Endodermal cell (in vitro differentiated cells): ENCODE results near the gene DNAJC3. TPM values are rescaled to one million over a fixed set of nuclear protein-coding genes. Genes with fewer than 3 reads are reported as not detected.

ENCODE experiments used
- DNase-seq: peaks from one replicate; pipeline ENCODE4 v3.0.0-alpha.2; 2017
- H3K27ac ChIP-seq: 2 replicates; pipeline ENCODE4 v1.5.1; 2013; ENCODE audit warnings: mild to moderate bottlenecking, low read depth, low read length, moderate library complexity
- H3K27me3 ChIP-seq: 2 replicates; pipeline ENCODE4 v1.6.1; 2013; ENCODE audit warnings: mild to moderate bottlenecking, low read length, moderate library complexity; ENCODE audit not compliant: insufficient read depth, control insufficient read depth, poor library complexity, severe bottlenecking
- H3K36me3 ChIP-seq: 2 replicates; pipeline ENCODE4 v1.7.0; 2013; ENCODE audit warnings: mild to moderate bottlenecking, low read length, moderate library complexity; ENCODE audit not compliant: control insufficient read depth, insufficient read depth
- H3K4me1 ChIP-seq: one replicate; pipeline ENCODE4 v1.7.0; 2013; ENCODE audit warnings: low read length; ENCODE audit not compliant: control insufficient read depth, insufficient read depth
- H3K4me3 ChIP-seq: 2 replicates; pipeline ENCODE4 v1.5.1; 2013; ENCODE audit warnings: mild to moderate bottlenecking, low read length, moderate library complexity
- H3K9ac ChIP-seq: 2 replicates; pipeline ENCODE4 v1.6.1; 2013; ENCODE audit warnings: mild to moderate bottlenecking, low read length, moderate library complexity; ENCODE audit not compliant: poor library complexity, severe bottlenecking; ENCODE audit errors: extremely low read depth
- H3K9me3 ChIP-seq: 2 replicates; pipeline ENCODE4 v1.6.1; 2013; ENCODE audit warnings: mild to moderate bottlenecking, low read length, moderate library complexity; ENCODE audit not compliant: control insufficient read depth
- H3K27ac Mint-ChIP-seq: 2 replicates; pipeline ENCODE4 v1.8.0; 2020; ENCODE audit warnings: mixed read lengths
- H3K27me3 Mint-ChIP-seq: 2 replicates; pipeline ENCODE4 v1.8.0; 2021; ENCODE audit warnings: mild to moderate bottlenecking, mixed read lengths; ENCODE audit not compliant: insufficient read depth
- H3K36me3 Mint-ChIP-seq: 2 replicates; pipeline ENCODE4 v1.8.0; 2020; ENCODE audit warnings: low read depth, mixed read lengths
- H3K4me1 Mint-ChIP-seq: 2 replicates; pipeline ENCODE4 v1.8.0; 2020; ENCODE audit warnings: mixed read lengths
- H3K4me3 Mint-ChIP-seq: 2 replicates; pipeline ENCODE4 v1.8.0; 2020; ENCODE audit warnings: mild to moderate bottlenecking, moderate library complexity, mixed read lengths
- H3K9me3 Mint-ChIP-seq: 2 replicates; pipeline ENCODE4 v1.8.0; 2020; ENCODE audit warnings: mild to moderate bottlenecking, mixed read lengths
- WGBS, 2 experiments: methylation state at CpG; one replicate each; pipeline versions ENCODE4 v1.1.5 to v1.1.7; 2013; ENCODE audit warnings: missing lambda C conversion rate in 2 of 2, mixed read lengths in 1 of 2; ENCODE audit not compliant: insufficient coverage in 1 of 2, insufficient read length in 1 of 2; 5-methylcytosine and 5-hydroxymethylcytosine counted together
- total RNA-seq, 2 donors: library from RNA; stranded (reverse); fragmentation: NEBNext Ultra II Directional in 1 of 2; extraction: Animal tissue kit (Norgen Biotek cat#: 25700) in 1 of 2; gene quantifications; 2 replicates in 1 of 2; 3 replicates in 1 of 2; pipeline ENCODE4 v1.2.1, GENCODE V29; 2021
- TF ChIP-seq, protein P1 (sequence below): fragments of 200-600 bp; sonication (generic); conservative IDR thresholded peaks from 2 replicates; pipeline ENCODE4 v1.5.0; 2021; ENCODE audit warnings: antibody characterized with exemption, mild to moderate bottlenecking

Gene DNAJC3
- total RNA-seq, 2 donors from 2014 or later, result 20.6 to 31.5 TPM

DNA sequence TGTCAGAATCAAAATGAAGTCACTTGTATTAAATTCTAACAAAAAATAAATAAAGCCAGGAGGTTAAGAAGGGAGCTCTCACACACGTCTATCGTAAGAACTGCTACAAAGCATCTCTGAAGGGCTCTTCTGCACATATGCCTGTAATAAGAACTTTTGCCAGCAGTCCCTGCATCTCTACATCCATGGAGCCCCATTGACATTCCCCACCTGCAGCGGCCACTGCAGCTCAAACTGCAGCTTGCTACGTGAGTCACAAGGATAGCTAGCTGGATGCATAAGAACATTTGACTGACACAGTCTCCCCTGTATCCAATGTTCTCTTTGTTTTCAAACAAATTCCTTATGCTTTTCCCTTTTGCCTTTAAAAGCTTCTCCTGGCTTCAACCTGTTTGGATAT lies 68.3 kb downstream of the DNAJC3 start:
- no peak overlapping the region for H3K27ac ChIP-seq
- Mint-ChIP-seq H3K27me3 (no peaks in the 10 kb centered on the region), H3K4me1 (no peaks in the 10 kb centered on the region), H3K4me3 (no peak overlapping the region), H3K27ac (no peak overlapping the region), H3K9me3 (peaks cover 9% of the 10 kb centered on the region), H3K36me3 (peaks cover 3% of the 10 kb centered on the region)
- H3K36me3 ChIP-seq, result no peaks in the 10 kb centered on the region
- H3K4me1 ChIP-seq, result peaks cover 3% of the 10 kb centered on the region
- no peaks in the 10 kb centered on the region for H3K27me3 ChIP-seq
- H3K4me3 ChIP-seq, result no peak overlapping the region
- peaks cover 7% of the 10 kb centered on the region for H3K9me3 ChIP-seq
- WGBS, 2 experiments, result 78 to 84% methylated on average over 4 of the region's 4 CpGs
- TF ChIP-seq, protein P1, sequence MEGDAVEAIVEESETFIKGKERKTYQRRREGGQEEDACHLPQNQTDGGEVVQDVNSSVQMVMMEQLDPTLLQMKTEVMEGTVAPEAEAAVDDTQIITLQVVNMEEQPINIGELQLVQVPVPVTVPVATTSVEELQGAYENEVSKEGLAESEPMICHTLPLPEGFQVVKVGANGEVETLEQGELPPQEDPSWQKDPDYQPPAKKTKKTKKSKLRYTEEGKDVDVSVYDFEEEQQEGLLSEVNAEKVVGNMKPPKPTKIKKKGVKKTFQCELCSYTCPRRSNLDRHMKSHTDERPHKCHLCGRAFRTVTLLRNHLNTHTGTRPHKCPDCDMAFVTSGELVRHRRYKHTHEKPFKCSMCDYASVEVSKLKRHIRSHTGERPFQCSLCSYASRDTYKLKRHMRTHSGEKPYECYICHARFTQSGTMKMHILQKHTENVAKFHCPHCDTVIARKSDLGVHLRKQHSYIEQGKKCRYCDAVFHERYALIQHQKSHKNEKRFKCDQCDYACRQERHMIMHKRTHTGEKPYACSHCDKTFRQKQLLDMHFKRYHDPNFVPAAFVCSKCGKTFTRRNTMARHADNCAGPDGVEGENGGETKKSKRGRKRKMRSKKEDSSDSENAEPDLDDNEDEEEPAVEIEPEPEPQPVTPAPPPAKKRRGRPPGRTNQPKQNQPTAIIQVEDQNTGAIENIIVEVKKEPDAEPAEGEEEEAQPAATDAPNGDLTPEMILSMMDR, result no peak
- no peak overlapping the region for H3K9ac ChIP-seq
- peak; percentile 70 for DNase-seq

DNA sequence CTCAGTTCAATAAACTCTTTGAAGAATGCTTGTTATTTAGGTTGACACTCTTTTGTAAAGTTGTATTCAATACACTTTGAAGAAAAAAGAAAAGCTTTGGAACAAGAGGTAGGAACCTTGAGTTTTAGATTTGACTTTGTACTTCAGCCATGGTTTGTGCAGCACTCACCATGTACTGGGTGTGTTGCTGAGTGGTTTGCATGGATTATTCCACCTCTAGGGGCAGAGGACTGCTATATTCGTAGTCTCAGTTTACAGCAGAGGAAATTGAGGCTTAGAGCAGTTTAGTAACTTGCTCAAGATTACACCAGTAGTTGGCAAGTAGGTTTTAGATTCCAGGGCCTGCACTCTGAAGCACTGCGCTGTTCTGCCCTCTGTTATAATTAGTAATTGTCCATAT lies 68.8 kb downstream of the DNAJC3 start:
- Mint-ChIP-seq H3K36me3 (peaks cover 3% of the 10 kb centered on the region), H3K27me3 (no peaks in the 10 kb centered on the region), H3K4me1 (no peaks in the 10 kb centered on the region), H3K4me3 (no peak overlapping the region), H3K9me3 (peaks cover 7% of the 10 kb centered on the region), H3K27ac (no peak overlapping the region)
- 73 to 90% methylated on average over 1 to 2 of the region's 2 CpGs for WGBS, 2 experiments
- Histone ChIP-seq H3K36me3 (no peaks in the 10 kb centered on the region), H3K9ac (no peak overlapping the region), H3K9me3 (peaks cover 7% of the 10 kb centered on the region), H3K4me1 (peaks cover 3% of the 10 kb centered on the region), H3K4me3 (no peak overlapping the region), H3K27me3 (no peaks in the 10 kb centered on the region), H3K27ac (no peak overlapping the region)
- DNase-seq, result no peak
- TF ChIP-seq, protein P1, result peak; percentile 63

DNA sequence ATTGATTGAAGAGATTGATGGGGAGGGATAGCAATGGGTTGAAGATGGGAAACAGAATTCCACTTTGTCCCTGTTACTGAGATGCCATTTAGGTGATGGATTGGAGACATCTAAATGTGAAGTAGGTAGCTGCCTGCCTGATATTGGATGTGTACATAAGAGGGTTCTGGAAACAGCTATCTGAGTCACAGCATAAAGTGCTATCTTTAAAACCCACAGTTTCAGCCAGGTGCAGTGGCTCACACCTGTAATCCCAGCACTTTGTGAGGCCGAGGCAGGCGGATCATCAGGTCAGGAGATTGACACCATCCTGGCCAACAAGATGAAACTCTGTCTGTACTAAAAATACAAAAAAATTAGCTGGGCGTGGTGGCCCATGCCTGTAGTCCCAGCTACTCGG lies 72.6 kb downstream of the DNAJC3 start:
- TF ChIP-seq, protein P1, result no peak
- 89 to 92% methylated on average over 2 to 4 of the region's 4 CpGs for WGBS, 2 experiments
- Histone ChIP-seq H3K27me3 (no peaks in the 10 kb centered on the region), H3K36me3 (no peaks in the 10 kb centered on the region), H3K9me3 (no peaks in the 10 kb centered on the region), H3K4me1 (peaks cover 3% of the 10 kb centered on the region), H3K4me3 (no peak overlapping the region), H3K27ac (no peak overlapping the region), H3K9ac (no peak overlapping the region)
- H3K9me3 Mint-ChIP-seq, result no peaks in the 10 kb centered on the region
- H3K36me3 Mint-ChIP-seq, result peaks cover 7% of the 10 kb centered on the region
- H3K27me3 Mint-ChIP-seq, result no peaks in the 10 kb centered on the region
- DNase-seq, result no peak
- H3K4me3 Mint-ChIP-seq, result no peak overlapping the region
- no peak overlapping the region for H3K27ac Mint-ChIP-seq
- no peaks in the 10 kb centered on the region for H3K4me1 Mint-ChIP-seq
